IMR-90 (cell line): Measurements from ENCODE around the gene TMEM72.

Source experiments
- MAZ ChIP-seq: IDR thresholded peaks from 2 replicates; pipeline ENCODE4 v1.6.1; 2012; ENCODE audit warnings: low read depth, mild to moderate bottlenecking, low read length, improper control_type of control experiment, moderate library complexity, borderline replicate concordance
- RFX5 ChIP-seq: IDR thresholded peaks from 2 replicates; pipeline ENCODE4 v1.8.0; 2012; ENCODE audit warnings: low read depth, mild to moderate bottlenecking, low read length, moderate library complexity
- TF ChIP-seq, protein P1 (sequence below): conservative IDR thresholded peaks from 2 replicates; pipeline ENCODE4 v1.5.1; 2012; ENCODE audit warnings: mild to moderate bottlenecking, low read depth, low read length, improper control_type of control experiment

DNA sequence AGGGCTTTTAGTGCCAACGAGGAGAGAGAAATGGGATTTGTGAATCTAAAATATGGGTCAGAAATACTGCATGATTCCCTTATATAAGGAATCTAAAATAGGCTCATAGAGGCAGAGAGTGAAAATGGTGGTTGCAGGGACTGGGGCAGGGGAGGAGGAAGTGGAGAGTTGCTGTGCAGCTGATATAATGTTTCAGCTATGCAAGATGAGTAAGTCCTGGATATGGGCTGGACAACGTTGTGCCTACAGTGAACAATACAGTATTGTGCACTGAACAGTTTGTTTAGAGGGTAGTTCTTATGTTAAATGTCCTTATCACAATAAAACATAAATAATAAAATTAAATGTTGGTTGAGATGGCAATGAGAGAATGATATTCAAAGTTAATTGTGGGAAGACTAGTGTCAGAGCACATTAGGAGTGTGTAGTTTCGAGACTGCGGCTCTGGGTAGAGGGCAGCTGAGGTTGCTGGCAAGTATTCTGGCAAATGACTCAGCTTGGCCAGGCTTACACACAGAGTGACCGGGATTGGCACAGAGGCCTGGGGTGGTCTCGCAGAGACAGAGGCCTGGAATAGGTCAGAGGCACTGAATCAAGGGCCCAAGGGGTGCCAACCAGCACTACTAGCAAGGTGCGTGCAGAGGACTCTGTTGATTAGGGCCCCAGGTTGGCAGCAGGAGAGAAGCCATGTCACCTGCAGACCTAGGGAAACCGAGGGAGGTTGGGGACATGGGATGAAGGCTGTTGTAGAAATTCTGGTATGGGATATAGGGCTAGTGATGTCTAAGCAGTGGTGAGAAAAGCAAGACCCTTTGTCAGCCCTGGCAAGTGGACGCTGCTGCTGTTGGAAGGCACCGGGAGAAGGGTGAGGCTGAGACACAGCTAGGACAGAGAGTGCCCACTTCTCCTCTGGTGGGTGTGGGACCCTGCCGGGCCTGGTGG lies 70.3 kb downstream of the TMEM72 start:
- TF ChIP-seq, protein P1, sequence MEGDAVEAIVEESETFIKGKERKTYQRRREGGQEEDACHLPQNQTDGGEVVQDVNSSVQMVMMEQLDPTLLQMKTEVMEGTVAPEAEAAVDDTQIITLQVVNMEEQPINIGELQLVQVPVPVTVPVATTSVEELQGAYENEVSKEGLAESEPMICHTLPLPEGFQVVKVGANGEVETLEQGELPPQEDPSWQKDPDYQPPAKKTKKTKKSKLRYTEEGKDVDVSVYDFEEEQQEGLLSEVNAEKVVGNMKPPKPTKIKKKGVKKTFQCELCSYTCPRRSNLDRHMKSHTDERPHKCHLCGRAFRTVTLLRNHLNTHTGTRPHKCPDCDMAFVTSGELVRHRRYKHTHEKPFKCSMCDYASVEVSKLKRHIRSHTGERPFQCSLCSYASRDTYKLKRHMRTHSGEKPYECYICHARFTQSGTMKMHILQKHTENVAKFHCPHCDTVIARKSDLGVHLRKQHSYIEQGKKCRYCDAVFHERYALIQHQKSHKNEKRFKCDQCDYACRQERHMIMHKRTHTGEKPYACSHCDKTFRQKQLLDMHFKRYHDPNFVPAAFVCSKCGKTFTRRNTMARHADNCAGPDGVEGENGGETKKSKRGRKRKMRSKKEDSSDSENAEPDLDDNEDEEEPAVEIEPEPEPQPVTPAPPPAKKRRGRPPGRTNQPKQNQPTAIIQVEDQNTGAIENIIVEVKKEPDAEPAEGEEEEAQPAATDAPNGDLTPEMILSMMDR, result no peak
- TF ChIP-seq RFX5 (no peak), MAZ (peak; percentile 54; the same call in 1 of the 2 replicates)
